HG03457 (cell line): ENCODE data around the gene GNAO1.

Source experiments
- ATAC-seq: cut with Tn5 transposase; IDR thresholded peaks from one replicate; pipeline ENCODE4 v1.9.1; 2021; ENCODE audit warnings: moderate number of reproducible peaks; ENCODE audit not compliant: unreplicated experiment

The GNAO1 gene

DNA sequence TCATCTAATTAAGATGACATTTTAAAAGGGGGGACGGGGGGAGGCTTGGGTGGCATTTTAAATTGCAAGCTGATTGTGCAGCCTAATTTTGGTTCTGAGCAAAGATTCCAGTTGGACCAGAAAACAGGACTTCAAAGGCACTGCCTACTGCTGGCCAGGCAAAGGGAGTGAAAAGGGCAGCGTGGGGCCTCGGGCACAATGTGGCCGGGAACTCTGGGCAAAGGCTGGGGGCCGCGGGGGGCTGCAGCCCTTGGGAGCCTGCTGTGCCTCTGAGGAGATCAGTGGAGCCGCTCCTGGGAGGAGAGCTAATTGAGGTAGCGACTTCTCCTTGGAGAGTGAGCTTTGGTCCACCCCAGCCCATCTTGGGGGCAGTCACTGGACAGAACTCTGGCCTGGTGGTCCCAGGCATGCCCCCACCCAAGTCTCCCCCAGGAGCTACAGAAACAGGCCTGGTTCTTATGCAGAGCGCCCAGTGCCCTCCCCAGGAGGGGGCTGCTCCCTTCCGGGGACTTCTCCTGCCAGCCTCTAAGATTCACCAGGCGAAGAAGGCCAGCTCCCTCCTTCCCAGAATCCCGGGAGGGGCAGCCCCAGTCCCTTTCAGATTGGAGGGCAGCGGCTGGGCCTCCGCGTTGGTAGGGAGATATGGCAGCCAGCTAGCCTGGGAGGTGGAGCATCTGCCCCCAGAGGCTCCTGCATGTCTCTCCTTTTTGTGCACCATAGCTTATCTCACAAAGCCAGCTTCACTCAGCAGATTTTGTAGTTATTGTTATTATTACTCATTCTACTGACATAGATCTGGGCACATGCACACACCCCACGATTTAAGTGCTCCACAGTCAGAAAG, 115.6 kb downstream of the GNAO1 start:
- no peak for ATAC-seq

DNA sequence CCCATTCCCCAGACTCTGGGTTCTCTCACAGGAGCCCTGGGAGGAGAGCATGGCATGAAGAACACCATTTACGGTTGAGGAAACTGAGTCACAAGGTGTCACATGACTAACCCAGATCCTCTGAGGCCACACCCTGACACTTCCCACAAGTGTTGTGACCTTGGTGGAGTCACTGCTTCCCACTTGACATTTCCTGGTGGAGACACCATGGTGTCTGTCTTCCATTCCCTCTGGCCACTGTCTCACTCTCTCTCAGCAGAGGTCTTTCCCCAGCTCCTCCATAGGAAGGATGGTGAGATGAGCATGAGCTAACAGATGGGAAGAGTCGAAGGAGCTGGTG, 116.2 kb downstream of the GNAO1 start:
- no peak for ATAC-seq

DNA sequence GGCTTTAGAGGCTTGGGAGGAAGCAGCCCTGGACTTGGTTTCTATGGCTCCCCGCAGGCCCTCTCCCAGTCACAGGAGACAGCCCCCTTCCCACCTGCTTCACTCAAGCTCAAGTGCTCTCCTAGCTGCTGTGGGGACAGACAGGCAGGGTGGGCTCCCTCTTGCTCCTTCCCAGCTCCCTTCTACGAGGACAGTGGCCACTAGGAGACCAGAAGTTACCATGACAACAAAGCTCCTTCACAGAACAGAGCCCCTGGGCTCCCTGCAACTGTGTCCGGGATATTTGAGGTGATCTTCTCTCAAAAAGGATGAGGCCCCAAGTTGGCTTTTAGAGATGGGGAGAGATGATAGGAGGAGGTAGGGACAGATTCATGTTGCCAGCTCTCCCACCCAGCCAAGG, 117.7 kb downstream of the GNAO1 start:
- no peak for ATAC-seq

DNA sequence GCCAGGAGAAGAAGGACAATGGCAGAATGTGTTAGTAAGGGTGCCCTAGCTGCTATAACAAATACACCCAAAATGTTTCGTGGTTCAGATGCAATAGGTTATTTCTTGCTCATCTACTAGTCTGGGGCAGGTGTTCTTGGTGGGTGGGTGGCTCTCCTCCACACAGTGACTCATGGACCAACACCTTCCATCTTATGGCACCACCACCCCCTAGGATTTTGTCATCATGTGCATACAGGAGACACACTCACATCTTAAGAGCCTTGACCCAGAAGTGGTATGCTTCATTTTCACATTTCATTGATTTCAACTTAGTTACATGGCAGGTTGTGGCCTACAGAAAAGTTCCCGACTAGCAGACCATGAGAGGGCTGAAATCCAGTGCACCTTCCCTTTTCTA, 119.4 kb downstream of the GNAO1 start:
- no peak for ATAC-seq

DNA sequence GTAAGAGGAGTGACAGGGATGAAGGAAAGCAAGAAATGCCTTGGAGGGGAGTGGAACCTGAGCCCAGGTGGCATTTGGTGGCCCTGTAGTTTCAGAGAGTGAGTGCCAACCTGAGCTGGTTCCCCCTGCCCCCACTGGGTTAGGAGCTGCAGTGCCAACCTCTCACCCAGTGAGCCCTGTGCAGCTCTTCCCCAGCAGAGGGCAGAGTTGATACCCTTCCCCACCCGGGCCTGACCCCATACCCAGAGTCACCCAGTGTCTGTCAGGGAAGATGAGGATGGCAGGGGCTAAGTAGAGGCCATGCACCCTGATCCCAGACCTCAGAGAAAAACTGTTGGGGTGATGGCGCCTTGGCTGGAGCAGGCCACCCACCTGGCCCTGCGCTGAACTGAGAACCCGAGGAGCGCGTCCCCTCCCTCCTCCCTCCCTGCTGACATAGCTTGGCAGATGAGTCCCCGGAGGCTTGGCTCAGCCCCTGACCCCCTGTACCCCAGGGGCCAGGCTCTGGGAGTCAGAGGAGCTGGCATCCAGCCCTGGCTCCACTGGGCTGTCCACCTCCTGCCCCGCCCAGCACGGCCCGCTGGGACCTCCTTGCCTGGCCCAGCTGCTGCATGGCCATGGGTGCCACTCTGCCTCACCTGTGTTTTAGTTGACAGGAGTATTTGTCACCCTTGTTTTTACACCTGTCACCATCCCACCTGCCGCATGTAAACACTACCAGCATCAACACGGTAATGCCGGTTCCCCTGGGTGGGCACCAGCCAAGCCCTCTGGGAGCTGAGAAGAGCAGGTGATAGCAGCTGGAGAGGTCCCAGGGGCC, 120.1 kb downstream of the GNAO1 start:
- ATAC-seq = no peak

DNA sequence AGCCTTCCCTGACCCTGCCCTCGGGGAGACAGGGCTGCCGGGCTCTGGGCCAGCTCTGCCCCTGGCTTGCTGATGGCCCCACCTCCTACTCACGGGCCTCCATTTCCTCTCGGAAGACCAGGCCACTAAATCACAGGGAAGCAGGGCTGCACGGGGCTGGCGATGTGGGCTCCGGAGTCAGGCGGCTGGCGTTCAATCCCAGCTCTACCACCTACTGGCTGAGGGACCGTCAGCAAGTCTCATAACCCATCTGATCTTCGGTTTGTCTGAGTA, 120.7 kb downstream of the GNAO1 start:
- ATAC-seq = no peak

DNA sequence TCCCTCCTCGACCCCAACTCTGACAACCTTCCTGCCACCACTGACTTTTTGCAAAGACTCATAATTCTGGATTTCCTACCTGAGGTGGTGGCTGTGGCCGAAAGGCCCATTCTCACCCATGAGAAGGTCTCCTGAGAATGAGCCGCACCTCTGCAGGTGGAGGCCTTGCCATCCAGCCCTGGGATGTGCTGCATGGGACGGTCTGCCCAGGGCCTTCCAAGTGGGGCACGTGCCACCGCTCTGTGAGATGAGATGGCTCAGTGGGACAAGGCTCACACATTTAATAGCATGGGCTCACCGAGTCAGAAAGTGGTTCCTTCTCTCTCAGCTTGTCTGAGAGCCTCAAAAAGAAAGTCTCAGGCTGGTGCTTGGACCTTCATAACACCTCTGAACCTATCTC, 121.3 kb downstream of the GNAO1 start:
- no peak for ATAC-seq

DNA sequence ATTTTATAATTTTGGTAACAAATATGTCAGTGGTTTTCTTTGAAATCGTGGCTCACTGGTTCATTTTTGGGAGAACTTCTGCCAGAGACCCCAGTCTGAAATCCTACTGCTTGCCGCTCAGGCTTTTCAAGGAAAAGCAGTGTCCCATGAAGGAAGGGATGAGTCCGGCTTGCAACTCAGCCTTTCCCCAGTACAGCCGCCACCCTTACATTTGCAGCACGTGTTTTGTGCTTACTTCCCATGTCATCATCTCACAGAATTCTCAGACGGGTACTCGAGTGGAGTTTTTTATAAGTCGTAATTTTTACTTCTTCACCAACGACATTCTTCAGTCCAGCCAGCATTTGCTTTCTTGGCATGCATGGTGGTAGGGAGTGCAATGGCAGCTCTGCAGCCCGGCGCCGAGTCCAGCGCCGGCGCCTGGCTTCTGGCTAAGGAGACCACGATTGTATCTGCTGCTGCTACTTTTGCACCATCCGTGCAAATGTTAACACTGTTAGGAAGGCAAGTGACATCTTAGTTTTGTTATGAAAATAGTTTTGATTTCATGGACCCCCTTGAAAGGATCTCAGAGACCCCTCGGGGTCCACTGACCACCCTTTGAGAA, 123.1 kb downstream of the GNAO1 start:
- ATAC-seq = no peak

DNA sequence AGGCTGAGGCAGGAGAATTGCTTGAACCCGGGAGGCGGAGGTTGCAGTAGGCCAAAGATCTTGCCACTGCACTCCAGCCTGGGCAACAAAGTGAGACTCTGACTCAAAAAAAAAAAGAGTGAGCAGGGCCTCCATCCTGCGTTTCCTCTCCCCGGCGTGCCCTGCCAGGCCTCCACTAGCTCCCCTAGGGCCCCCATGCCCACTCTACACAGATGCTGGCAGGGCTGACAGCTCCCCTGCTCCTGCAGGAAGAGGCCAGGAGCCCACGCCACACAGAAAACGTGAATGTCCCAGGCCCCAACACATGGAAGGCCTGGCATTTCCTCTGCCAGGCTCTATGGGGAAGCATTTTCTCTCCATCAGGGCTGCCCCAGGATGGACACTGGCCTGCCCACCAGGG, 124.7 kb downstream of the GNAO1 start:
- ATAC-seq = no peak

DNA sequence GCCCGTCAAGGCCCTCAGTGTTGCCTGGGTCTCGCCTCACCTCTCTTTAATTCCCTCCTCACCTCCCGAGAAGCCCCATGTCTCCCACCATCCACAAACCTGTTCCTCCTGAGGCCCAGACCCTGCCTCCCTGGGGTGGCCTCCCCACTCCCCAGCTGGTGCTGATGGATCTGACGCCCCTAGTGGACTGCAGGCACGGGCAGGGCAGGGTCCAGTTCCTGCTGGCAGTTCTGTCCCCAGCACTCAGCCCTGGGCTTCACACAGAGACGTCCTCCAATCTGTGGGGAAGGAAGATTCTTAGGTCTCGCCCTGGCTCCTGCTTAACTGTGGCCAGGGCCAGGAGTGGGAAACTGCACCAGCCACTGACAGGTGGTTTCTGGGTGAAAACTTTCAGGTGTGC, 125.3 kb downstream of the GNAO1 start:
- ATAC-seq = no peak

DNA sequence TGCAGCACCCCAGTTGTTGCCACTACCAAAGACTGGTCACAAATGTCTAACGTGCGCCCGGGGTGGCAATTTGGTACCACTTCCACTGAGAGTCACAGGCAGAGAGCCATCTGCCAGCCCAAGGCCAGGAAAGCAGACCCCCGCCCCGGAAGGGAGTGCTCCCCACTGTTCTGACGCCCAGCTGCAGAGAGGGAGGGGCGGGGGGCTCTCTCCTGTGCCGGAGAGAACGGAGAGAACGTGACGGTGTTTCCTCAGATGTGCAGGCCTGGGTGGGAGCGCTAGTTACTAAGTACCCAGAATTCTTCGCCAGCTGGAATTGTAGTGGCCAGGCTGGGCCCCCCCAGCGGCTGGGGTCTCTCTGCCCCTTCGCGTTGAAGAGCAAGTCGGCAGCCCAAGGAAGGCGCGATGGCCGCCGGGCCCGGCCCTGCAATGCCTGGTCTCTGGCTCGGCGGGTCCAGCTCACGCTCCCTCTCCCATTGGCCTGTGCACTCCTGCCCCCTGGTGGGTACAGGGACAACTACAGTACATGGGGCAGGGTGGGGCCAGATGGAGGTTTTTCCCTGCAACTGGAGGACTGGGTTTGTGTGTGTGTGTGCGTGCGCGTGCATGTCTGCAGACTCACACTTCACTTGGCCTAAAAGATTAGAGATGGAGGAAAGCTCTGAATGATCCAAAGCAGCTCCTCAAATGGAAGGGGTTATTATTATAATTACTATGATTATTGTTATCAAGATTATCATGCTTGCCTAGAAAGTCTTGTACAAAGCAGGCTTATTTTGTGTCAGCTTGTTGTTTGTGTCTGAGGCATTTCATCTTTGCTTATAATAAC, 126.9 kb downstream of the GNAO1 start:
- no peak for ATAC-seq

DNA sequence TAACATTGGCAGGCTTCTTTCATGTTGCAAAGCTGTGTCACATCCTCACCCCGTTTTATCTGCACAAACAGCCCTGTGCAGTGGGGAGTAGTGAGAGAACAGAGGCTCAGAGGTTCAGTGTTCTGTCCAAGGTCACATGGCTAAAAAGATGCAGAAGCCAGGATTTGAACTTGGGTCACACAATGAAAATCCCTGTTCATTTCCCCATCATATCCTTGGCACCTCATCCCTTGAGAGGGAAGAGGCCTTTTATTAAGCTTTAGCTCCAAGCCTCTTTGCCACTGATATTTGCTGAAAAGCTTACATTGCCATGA, 127.5 kb downstream of the GNAO1 start:
- no peak for ATAC-seq

DNA sequence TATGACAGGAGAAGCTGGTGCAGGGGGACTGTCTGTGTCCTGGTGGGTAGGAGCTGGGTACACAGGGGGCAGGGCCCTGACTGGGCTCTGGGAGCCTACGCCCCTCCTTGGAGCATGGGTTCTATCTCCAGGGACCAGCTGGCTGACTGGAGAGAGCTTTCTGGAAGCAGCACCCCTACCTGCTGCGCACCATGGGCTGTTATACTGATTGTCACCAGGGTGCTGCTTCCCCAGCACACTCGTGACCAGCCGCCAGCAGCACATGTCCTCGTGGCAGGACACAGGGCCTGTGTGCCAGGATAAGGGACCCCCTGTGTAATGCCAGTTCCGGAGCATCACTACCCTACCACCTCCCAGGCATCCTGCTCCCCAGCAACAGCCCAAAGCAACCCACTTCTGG, 128.1 kb downstream of the GNAO1 start:
- ATAC-seq = no peak

DNA sequence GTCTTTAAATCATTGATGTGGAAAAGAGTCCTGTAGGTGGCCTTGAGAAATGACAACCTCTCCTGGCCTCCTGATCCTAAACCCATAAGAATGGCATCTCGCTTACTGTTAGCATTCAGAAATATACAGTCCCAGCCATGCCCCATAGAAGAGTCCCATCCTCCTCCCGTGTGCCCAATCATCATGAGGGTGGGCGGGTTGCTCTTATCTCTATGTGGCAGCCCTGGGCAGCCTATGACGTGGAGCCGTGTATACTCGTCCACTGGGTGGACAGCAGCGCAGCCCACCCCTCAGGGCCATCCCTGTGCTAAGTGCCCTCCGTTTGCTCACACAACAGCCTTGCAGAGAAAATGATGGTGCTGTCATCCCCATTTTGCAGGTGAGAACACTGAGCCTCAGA, 128.8 kb downstream of the GNAO1 start:
- ATAC-seq = no peak

DNA sequence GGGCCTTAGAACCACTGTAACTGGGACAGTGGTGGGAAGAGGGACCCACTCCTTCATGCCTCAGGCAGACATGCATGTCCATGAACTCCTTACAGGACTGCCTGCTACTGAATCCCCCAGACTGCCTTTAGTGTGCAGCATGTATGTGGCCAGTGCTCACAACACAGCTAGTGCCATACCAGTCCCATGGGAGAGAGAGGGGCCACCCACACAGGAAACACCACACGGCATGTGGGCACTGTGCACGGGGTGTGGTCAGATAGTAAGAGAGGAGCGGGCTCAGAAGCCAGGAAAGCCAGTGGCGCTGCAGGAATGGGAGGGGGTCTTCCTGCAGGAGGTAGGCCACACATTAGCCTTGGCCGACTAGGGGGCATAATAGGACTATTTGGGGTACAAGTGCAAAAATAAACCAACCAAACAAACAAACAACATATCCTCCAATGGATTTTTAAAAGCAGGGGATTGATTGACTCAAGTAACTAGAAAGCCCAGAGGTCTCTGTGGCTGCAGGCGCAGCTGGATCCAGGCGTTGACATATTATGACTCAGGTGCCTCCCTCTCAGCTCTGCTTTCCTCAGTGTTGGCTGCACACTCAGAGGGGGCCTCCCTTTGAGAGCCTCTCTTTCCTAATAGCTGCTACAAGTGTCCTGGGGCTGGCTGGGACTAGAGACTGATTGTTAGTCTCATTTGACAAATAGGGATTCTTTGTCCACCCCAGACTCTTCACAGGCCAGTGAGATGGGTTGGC, 129.7 kb downstream of the GNAO1 start:
- ATAC-seq = no peak

DNA sequence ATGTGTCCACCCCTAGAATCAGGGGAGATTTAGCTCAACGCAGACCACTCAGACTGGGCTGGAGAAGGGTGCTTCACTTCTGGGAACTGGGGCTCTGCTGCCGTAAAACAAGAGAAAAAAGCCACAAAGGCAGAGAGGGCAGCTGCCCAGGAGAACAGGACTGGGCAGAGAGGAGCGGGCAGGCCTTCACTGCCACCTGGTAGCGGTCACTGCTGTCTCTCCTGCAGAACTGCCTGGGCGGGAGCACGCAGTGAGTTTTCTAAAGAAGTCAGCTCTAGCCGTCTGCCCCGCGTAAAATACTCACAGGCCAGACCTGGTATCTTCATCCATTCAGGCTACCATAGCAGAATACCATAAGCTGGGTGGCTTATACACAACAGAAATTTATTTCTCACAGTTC, 130.3 kb downstream of the GNAO1 start:
- ATAC-seq = no peak

DNA sequence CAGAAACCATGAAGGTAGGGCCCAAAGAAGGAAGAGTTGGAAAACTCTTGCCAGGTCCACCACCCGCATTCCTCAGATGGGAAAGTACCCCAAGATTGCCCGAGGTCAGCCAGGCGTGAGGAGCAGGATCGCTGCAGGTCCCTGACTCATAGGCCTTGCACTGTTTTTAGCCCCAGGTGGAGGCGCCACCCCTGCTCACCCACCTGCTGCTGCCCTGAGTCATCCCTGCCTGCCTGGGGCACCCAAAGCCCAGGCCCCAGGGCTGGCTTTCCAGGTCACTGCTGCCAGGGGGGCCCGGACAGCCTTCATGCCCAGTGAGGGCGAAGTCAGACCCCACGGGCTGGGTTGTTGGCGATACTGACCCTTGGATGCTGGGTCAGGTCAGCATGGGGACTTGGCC, 133.1 kb downstream of the GNAO1 start:
- no peak for ATAC-seq

DNA sequence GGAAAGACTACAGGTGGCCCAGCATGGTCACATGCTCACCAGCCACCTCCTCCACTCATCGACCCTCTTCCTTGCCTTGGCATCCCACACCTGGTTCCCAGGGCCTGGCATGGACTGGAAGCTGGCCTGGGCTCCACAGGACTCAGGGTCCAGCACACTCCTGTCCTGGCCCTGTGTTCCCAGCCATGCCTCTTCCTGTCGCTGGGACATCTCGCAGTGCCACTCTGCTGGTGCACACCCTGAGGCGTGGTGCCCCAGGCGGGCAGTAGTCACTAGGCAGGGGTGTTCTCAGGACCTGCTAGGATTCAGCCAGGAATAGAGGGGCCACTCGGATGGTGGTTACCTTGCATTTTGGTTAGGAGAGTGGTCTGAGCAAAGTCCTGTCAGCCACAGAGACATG, 134.7 kb downstream of the GNAO1 start:
- ATAC-seq = no peak

DNA sequence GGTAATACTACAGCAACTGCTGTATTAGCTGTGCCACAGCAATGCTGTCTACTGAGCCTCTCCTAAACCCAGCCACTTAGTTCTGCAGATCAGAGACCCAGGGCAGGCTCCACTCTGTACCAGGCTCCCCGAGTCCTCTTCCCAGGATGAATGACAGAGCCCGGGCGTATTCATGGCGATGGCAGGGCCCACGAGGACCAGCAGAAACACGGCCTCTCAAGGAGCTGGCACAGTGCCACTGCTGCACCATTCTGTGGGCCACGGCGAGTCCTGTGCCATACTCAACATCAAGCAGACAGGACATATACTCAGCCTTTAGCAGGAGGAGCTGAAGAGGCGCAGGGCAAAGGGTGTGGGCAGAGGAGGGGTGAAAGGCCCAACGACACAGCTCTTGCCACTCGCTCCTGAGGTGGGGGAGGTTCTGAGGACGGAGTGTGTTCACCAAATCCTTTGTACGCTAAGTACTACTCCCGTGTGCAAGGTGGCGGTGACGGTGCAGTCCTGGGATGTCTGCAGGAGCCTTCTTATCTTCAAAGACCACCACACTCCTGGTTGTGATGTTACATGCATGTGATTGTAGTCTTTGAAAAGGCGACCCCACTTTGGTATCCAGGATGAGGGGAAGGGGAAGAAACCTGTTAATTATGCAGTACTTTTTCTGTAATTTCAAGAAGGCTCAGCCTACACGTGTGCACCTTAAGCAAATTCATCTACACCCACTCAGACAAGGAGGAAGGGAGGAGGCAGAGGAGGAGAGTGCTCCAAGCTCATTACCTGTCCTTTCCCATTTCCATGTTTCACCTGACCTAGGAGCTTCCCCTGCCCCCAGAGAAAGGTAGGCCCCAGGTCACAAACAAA, 136.0 kb downstream of the GNAO1 start:
- ATAC-seq = no peak

DNA sequence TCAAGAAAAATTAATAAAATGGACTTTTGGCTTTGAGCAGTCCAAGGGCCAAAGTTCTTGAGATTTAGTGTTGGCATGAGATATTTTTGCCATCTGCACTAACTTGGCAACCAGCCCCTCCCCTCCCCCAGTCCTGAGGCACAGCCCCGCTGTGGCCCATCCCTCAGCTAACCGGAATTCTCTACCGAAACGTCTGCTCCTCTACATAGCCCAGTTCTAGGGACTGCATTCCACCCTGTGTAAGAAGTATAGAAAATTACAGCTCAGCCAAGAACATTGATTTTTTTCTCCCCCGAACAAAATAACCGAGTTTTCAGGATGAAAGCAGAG, 136.6 kb downstream of the GNAO1 start:
- ATAC-seq = no peak
